HepG2 (cell line): Measurements from ENCODE around the gene AGXT. TPM values are rescaled to one million over a fixed set of nuclear protein-coding genes. Genes with fewer than 3 reads are reported as not detected.

Experiments
- ATAC-seq: fragments of 200-7000 bp; cut with Tn5 transposase; 3 replicates; pipeline ENCODE4 v1.9.1; 2020; ENCODE audit warnings: mild to moderate bottlenecking, moderate library complexity
- BruUV-seq: library from RNA; stranded (reverse); fragments of 400-500 nt; replicated peaks from 2 replicates; lab custom pipeline; 2021; lab: Mats Ljungman, UMichigan
- CTCF ChIA-PET: fragments of 300-600 bp; formaldehyde crosslinking; extraction: SDS; loops from one replicate; lab custom pipeline; 2021; ENCODE audit warnings: low total read pairs, inconsistent platforms, low intra/inter-chr PET ratio; lab: Yijun Ruan, JAX
- POLR2A ChIA-PET: fragments of 350-600 bp; sonication (Branson Sonifier 250); formaldehyde crosslinking; loops from one replicate; lab custom pipeline; 2020; ENCODE audit warnings: antibody characterized with exemption, inconsistent platforms; lab: Yijun Ruan, JAX
- DNase-seq: peaks from one replicate; pipeline ENCODE4 v3.0.0-alpha.2; 2015; ENCODE audit warnings: low spot score
- FAIRE-seq: peaks from 3 replicates; lab custom pipeline; 2011; peaks lifted over from hg19 to GRCh38; lab: Jason Lieb, UNC
- H2AFZ ChIP-seq: one replicate; pipeline ENCODE4 v1.6.1; 2011; ENCODE audit warnings: low read length, inconsistent platforms
- H3K27ac ChIP-seq: fragments of 300-600 bp; 3 replicates; pipeline ENCODE4 v1.8.0; 2011; ENCODE audit warnings: mixed run types, mild to moderate bottlenecking, mixed read lengths, low read length, inconsistent platforms; ENCODE audit not compliant: insufficient read depth; ENCODE audit errors: extremely low read length
- H3K27me3 ChIP-seq, 2 experiments: fragments of 200-600 bp in 1 of 2; 2 replicates in 1 of 2; 3 replicates in 1 of 2; pipeline versions ENCODE4 v1.6.0 to v1.8.0; 2011; ENCODE audit warnings: low read length in 2 of 2, mild to moderate bottlenecking in 2 of 2, moderate library complexity in 2 of 2, inconsistent platforms in 1 of 2; ENCODE audit not compliant: insufficient read depth in 2 of 2, control insufficient read depth in 1 of 2
- H3K36me3 ChIP-seq, 2 experiments: fragments of 200-600 bp in 1 of 2; replicated peaks in 1 of 2; 2 replicates in 1 of 2; 3 replicates in 1 of 2; pipeline versions ENCODE4 v1.5.1 to v1.8.0; 2011; ENCODE audit warnings: low read length in 2 of 2, inconsistent platforms in 1 of 2; ENCODE audit not compliant: insufficient read depth in 2 of 2, control insufficient read depth in 1 of 2
- H3K4me1 ChIP-seq: 2 replicates; pipeline ENCODE4 v1.5.1; 2012; ENCODE audit warnings: low read length, inconsistent platforms; ENCODE audit not compliant: insufficient read depth
- H3K4me2 ChIP-seq: 2 replicates; pipeline ENCODE4 v1.6.0; 2011; ENCODE audit warnings: low read depth, low read length, inconsistent platforms
- H3K4me3 ChIP-seq, 3 experiments: fragments of 200-600 bp in 1 of 3; sonication (generic), shearing (Covaris generic) in 1 of 3; replicated peaks in 1 of 3; 2 replicates each; pipeline ENCODE4 v1.5.1; 2011 to 2016; ENCODE audit warnings: low read length in 3 of 3, inconsistent platforms in 2 of 3, low read depth in 2 of 3, mild to moderate bottlenecking in 2 of 3, control low read depth in 1 of 3, mixed read lengths in 1 of 3; ENCODE audit not compliant: insufficient read depth in 1 of 3
- H3K79me2 ChIP-seq: one replicate; pipeline ENCODE4 v1.6.1; 2011; ENCODE audit warnings: low read length, inconsistent platforms; ENCODE audit not compliant: insufficient read depth
- H3K9ac ChIP-seq: 2 replicates; pipeline ENCODE4 v1.6.0; 2011; ENCODE audit warnings: mild to moderate bottlenecking, low read depth, low read length, inconsistent platforms; ENCODE audit not compliant: insufficient read depth
- H3K9me3 ChIP-seq: 2 replicates; pipeline ENCODE4 v1.5.1; 2012; ENCODE audit warnings: mild to moderate bottlenecking, low read length
- H4K20me1 ChIP-seq: 2 replicates; pipeline ENCODE4 v1.6.0; 2011; ENCODE audit warnings: inconsistent platforms, mild to moderate bottlenecking, low read length, moderate library complexity; ENCODE audit not compliant: insufficient read depth
- CHCHD3 ChIP-seq: sonication (generic); formaldehyde crosslinking; IDR thresholded peaks from 2 replicates; pipeline ENCODE4 v1.8.0; 2022; ENCODE audit warnings: mild to moderate bottlenecking, missing genetic modification reagents, moderate library complexity
- NFKBIZ ChIP-seq: IDR thresholded peaks from 2 replicates; pipeline ENCODE4 v1.6.1; 2018; ENCODE audit warnings: missing genetic modification reagents, missing compliant biosample characterization
- TSC22D2 ChIP-seq: sonication (generic); formaldehyde crosslinking; IDR thresholded peaks from 2 replicates; pipeline ENCODE4 v1.5.1; 2020; ENCODE audit warnings: missing genetic modification reagents, mild to moderate bottlenecking, borderline replicate concordance
- ZBTB20 ChIP-seq: sonication (generic); formaldehyde crosslinking; IDR thresholded peaks from 2 replicates; pipeline ENCODE4 v1.8.1; 2023; ENCODE audit warnings: missing genetic modification reagents, low read depth, mild to moderate bottlenecking, borderline replicate concordance
- ZEB1 ChIP-seq: IDR thresholded peaks from 2 replicates; pipeline ENCODE4 v1.6.1; 2012; ENCODE audit warnings: mild to moderate bottlenecking, low read depth, inconsistent platforms; ENCODE audit not compliant: insufficient replicate concordance
- ZNF160 ChIP-seq: sonication (generic); formaldehyde crosslinking; IDR thresholded peaks from 2 replicates; pipeline ENCODE4 v1.8.0; 2022; ENCODE audit warnings: mild to moderate bottlenecking, inconsistent platforms, missing genetic modification reagents
- ZNF691 ChIP-seq: sonication (generic); formaldehyde crosslinking; IDR thresholded peaks from 2 replicates; pipeline ENCODE4 v1.4.0; 2020; ENCODE audit warnings: missing genetic modification reagents, low read depth, mild to moderate bottlenecking, borderline replicate concordance
- ZNF773 ChIP-seq: sonication (generic); formaldehyde crosslinking; IDR thresholded peaks from 2 replicates; pipeline ENCODE4 v1.4.0; 2020; ENCODE audit warnings: missing genetic modification reagents, borderline replicate concordance
- ZNF776 ChIP-seq: sonication (generic); formaldehyde crosslinking; IDR thresholded peaks from 2 replicates; pipeline ENCODE4 v1.4.0; 2020; ENCODE audit warnings: mild to moderate bottlenecking, missing genetic modification reagents
- ZNF790 ChIP-seq: sonication (generic); formaldehyde crosslinking; IDR thresholded peaks from 2 replicates; pipeline ENCODE4 v1.8.0; 2022; ENCODE audit warnings: missing genetic modification reagents, mild to moderate bottlenecking, borderline replicate concordance
- WGBS: methylation state at CpG from one replicate; pipeline ENCODE4 v1.1.6; 2017; ENCODE audit warnings: low lambda C conversion rate; 5-methylcytosine and 5-hydroxymethylcytosine counted together
- in situ Hi-C: cut with HindIII; loops from 2 replicates; pipeline ENCODE4 v1.10.0; 2017; ENCODE audit warnings: low pct_unique_long_range_greater_than_20kb; ENCODE audit not compliant: extremely low pct_ligation_motif_present
- intact Hi-C: fragments of 100-400 bp; cut with micrococcal nuclease; formaldehyde crosslinking; loops from one replicate; pipeline ENCODE4 v1.10.0; 2022; ENCODE audit not compliant: unreplicated experiment
- polyA plus RNA-seq, 8 experiments: library from polyadenylated mRNA; depleted of rRNA in 3 of 8; stranded (reverse) in 7 of 8; unstranded in 1 of 8; fragments of >200 nt; fragmentation: Illumina TruSeq in 4 of 8; extraction: Trizol in 4 of 8; gene quantifications; 2 replicates each; pipeline versions ENCODE4 v1.2.1 to v1.2.3, GENCODE V29; 2011 to 2016; ENCODE audit warnings: low read depth in 4 of 8, missing spikeins in 1 of 8, mixed read lengths in 1 of 8; ENCODE audit not compliant: insufficient read depth in 1 of 8
- total RNA-seq, 5 experiments: library from RNA; depleted of rRNA; stranded (reverse); fragments of >200 nt; fragmentation: Illumina TruSeq; extraction: Trizol; gene quantifications; 2 replicates each; pipeline ENCODE4 v1.2.3, GENCODE V29; 2016; ENCODE audit warnings: low read depth in 1 of 5

Gene AGXT
- total and polyA plus RNA-seq, 2 of the 13 experiments (the other 11 are each of a cell fraction or from before 2014, with no cell fraction given): 41.9 to 96.1 TPM

GRCh38 chr2:240909216-240909974, 40.8 kb downstream of the AGXT start:
- ChIA-PET CTCF (no interaction called here), POLR2A (no interaction called here)
- in situ Hi-C loops (no loop called here), intact Hi-C loops (loop anchor here (2.0 kb wide), 1 partner anchor 59 kb away; no protein-coding TSS in a partner anchor)
- Histone ChIP-seq H3K9ac (no peak overlapping the region), H3K79me2 (no peaks in the 10 kb centered on the region), H3K4me1 (peaks cover 58% of the 10 kb centered on the region), H4K20me1 (no peaks in the 10 kb centered on the region), H3K36me3 (no peaks in the 10 kb centered on the region), H3K27ac (no peak overlapping the region), H3K9me3 (no peaks in the 10 kb centered on the region), H2AFZ (no peak overlapping the region), H3K4me3 (no peak overlapping the region), H3K27me3 (peaks cover 19 to 76% of the 10 kb centered on the region in 2 experiments), H3K4me2 (no peak overlapping the region)
- WGBS: 17% methylated on average over 15 of the region's 17 CpGs
- no peak for FAIRE-seq
- no peak for DNase-seq
- BruUV-seq: no TSS peak
- no peak for ATAC-seq
- TF ChIP-seq TSC22D2 (no peak), ZNF776 (no peak), NFKBIZ (CRISPR knock-in tag) (no peak), ZNF790 (CRISPR knock-in tag) (no peak), ZNF160 (CRISPR knock-in tag) (no peak), ZBTB20 (no peak), ZNF773 (CRISPR knock-in tag) (no peak), ZEB1 (no peak), CHCHD3 (CRISPR knock-in tag) (no peak), ZNF691 (CRISPR knock-in tag) (no peak)
